T-helper 2 cell treated with Interferon-gamma antibody and Interleukin-4, amounts not matched to agents 5 μg/mL and 100 μg/mL, for 36 hours (primary cell): ENCODE data around the gene NISCH.
"Not testable (repeated sequence)": the region's sequence is repeated elsewhere in the genome, so short reads cannot be mapped to it uniquely, and the experiment has no call there.

ENCODE experiments used
- DNase-seq: peaks from one replicate; pipeline ENCODE4 v3.0.0; 2021; ENCODE audit warnings: low spot score
- H3K27ac Mint-ChIP-seq: one replicate; pipeline ENCODE4 v1.8.0; 2021; ENCODE audit warnings: mild to moderate bottlenecking, mixed read lengths
- H3K27me3 Mint-ChIP-seq: one replicate; pipeline ENCODE4 v1.8.0; 2021; ENCODE audit warnings: low read depth, mixed read lengths
- H3K36me3 Mint-ChIP-seq: one replicate; pipeline ENCODE4 v1.8.0; 2021; ENCODE audit warnings: low read depth, mixed read lengths
- H3K4me1 Mint-ChIP-seq: one replicate; pipeline ENCODE4 v1.8.0; 2021; ENCODE audit warnings: low read depth, mixed read lengths
- H3K4me3 Mint-ChIP-seq: one replicate; pipeline ENCODE4 v1.8.0; 2022; ENCODE audit warnings: mild to moderate bottlenecking, moderate library complexity, mixed read lengths
- H3K9me3 Mint-ChIP-seq: one replicate; pipeline ENCODE4 v1.8.0; 2021; ENCODE audit warnings: mixed read lengths

NISCH gene

DNA sequence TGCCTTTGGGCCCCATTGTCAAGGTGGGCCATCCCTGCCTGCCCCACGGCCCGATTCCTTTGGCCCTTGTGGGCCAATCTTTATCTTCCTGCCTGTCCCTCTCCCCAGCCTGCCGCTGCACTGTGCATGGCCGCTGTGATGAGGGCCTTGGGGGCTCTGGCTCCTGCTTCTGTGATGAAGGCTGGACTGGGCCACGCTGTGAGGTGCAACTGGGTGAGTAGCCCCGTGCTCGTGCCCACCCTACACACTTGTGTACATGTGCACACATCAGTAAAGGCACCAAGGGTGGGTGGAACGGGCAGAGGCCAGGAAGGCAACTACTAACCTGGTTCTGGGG is 66.1 kb downstream of the NISCH start:
- H3K4me1 Mint-ChIP-seq: no peaks in the 10 kb centered on the region
- no peak overlapping the region for H3K27ac Mint-ChIP-seq
- DNase-seq: no peak
- no peaks in the 10 kb centered on the region for H3K27me3 Mint-ChIP-seq
- no peaks in the 10 kb centered on the region for H3K9me3 Mint-ChIP-seq
- no peaks in the 10 kb centered on the region for H3K36me3 Mint-ChIP-seq
- no peak overlapping the region for H3K4me3 Mint-ChIP-seq

GRCh38 chr3:52521881-52522650 is 66.7 kb downstream of the NISCH start:
- DNase-seq: no peak
- Mint-ChIP-seq H3K27me3 (no peaks in the 10 kb centered on the region), H3K4me1 (no peaks in the 10 kb centered on the region), H3K9me3 (no peaks in the 10 kb centered on the region), H3K36me3 (no peaks in the 10 kb centered on the region), H3K4me3 (no peak overlapping the region), H3K27ac (no peak overlapping the region)

DNA sequence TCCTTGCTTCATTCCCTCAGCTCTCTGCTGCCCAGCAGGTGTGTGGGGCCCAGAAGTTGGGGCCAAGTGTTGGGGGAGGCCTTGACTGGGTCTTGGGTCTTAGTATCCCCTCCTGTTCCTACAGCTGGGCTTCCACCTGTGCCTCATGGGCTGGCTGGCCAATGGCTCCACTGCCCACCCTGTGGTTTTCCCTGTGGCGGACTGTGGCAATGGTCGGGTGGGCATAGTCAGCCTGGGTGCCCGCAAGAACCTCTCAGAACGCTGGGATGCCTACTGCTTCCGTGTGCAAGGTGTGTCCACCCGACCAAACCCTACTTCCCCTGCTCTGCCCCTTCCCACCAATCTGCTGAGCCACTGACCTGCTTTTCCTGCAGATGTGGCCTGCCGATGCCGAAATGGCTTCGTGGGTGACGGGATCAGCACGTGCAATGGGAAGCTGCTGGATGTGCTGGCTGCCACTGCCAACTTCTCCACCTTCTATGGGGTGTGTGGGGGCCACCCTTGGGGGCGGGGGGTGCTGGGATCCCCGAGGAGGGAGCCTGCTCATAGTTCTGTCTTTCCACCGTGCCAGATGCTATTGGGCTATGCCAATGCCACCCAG is 67.3 kb downstream of the NISCH start:
- no peak overlapping the region for H3K4me3 Mint-ChIP-seq
- no peak for DNase-seq
- no peak overlapping the region for H3K27ac Mint-ChIP-seq
- H3K27me3 Mint-ChIP-seq: no peaks in the 10 kb centered on the region
- no peaks in the 10 kb centered on the region for H3K4me1 Mint-ChIP-seq
- no peaks in the 10 kb centered on the region for H3K9me3 Mint-ChIP-seq
- H3K36me3 Mint-ChIP-seq: no peaks in the 10 kb centered on the region

DNA sequence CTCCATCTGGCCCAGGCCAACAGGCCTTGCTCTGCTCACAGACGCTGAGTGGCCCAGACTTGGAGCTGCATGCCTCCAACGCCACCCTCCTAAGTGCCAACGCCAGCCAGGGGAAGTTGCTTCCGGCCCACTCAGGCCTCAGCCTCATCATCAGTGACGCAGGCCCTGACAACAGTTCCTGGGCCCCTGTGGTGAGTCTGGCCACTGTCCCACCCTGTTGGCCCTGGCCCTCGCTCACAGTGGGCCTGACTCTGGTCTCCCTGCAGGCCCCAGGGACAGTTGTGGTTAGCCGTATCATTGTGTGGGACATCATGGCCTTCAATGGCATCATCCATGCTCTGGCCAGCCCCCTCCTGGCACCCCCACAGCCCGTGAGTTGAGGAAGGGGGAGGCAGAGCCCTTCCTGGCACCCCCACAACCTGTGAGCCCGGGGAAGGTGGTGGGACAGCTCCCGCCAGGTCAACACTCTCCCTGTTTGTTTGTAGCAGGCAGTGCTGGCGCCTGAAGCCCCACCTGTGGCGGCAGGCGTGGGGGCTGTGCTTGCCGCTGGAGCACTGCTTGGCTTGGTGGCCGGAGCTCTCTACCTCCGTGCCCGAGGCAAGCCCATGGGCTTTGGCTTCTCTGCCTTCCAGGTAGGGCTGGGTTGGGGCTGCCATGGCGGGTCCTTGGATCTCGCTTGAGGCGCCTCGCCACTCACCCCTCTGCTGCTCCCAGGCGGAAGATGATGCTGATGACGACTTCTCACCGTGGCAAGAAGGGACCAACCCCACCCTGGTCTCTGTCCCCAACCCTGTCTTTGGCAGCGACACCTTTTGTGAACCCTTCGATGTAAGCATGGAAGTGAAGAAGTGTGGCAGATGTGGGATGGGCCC is 68.2 kb downstream of the NISCH start:
- Mint-ChIP-seq H3K27me3 (no peaks in the 10 kb centered on the region), H3K27ac (no peak overlapping the region), H3K9me3 (no peaks in the 10 kb centered on the region), H3K4me3 (no peak overlapping the region), H3K36me3 (no peaks in the 10 kb centered on the region), H3K4me1 (no peaks in the 10 kb centered on the region)
- DNase-seq: no peak

- DNase-seq: no peak
- H3K4me3 Mint-ChIP-seq: no peak overlapping the region
- H3K4me1 Mint-ChIP-seq: no peaks in the 10 kb centered on the region
- no peaks in the 10 kb centered on the region for H3K9me3 Mint-ChIP-seq
- no peaks in the 10 kb centered on the region for H3K36me3 Mint-ChIP-seq
- H3K27me3 Mint-ChIP-seq: no peaks in the 10 kb centered on the region
- H3K27ac Mint-ChIP-seq: no peak overlapping the region
Observed at GRCh38 chr3:52524258-52524751, 68.9 kb downstream of the NISCH start.

GRCh38 chr3:52524752-52525679 is 69.6 kb downstream of the NISCH start:
- Mint-ChIP-seq H3K27ac (no peak overlapping the region), H3K9me3 (no peaks in the 10 kb centered on the region), H3K4me1 (no peaks in the 10 kb centered on the region), H3K4me3 (no peak overlapping the region), H3K36me3 (no peaks in the 10 kb centered on the region), H3K27me3 (no peaks in the 10 kb centered on the region)
- DNase-seq: no peak

- no peak for DNase-seq
- Mint-ChIP-seq H3K36me3 (no peaks in the 10 kb centered on the region), H3K4me1 (no peaks in the 10 kb centered on the region), H3K27me3 (no peaks in the 10 kb centered on the region), H3K27ac (no peak overlapping the region), H3K9me3 (no peaks in the 10 kb centered on the region), H3K4me3 (no peak overlapping the region)
Observed at GRCh38 chr3:52525680-52526561, 70.5 kb downstream of the NISCH start.

DNA sequence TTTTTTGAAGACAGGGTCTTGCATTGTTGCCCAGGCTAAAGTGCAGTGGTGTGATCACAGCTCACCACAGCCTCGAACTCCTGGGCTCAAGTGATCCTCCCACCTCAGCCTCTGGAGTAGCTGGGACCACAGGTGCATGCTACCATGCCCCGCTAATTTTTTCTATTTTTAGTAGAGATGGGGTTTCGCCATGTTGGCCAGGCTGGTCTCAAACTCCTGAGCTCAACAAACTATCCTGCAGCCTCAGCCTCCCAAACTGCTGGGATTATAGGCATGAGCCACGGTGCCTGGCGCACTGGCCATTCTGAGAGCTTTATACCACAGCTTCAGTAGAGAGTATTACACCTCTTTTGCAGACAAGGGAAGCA is 71.3 kb downstream of the NISCH start:
- not testable (repeated sequence) for H3K4me1 Mint-ChIP-seq, H3K36me3 Mint-ChIP-seq, DNase-seq, H3K27me3 Mint-ChIP-seq, H3K4me3 Mint-ChIP-seq, H3K9me3 Mint-ChIP-seq, H3K27ac Mint-ChIP-seq

- Mint-ChIP-seq H3K27me3 (no peaks in the 10 kb centered on the region), H3K4me1 (no peaks in the 10 kb centered on the region), H3K27ac (no peak overlapping the region), H3K36me3 (no peaks in the 10 kb centered on the region), H3K4me3 (no peak overlapping the region), H3K9me3 (no peaks in the 10 kb centered on the region)
- no peak for DNase-seq
Observed at GRCh38 chr3:52527039-52527731, 71.8 kb downstream of the NISCH start.

GRCh38 chr3:52527732-52528585 is 72.6 kb downstream of the NISCH start:
- DNase-seq: no peak
- H3K4me1 Mint-ChIP-seq: peaks cover 4% of the 10 kb centered on the region
- no peak overlapping the region for H3K27ac Mint-ChIP-seq
- H3K36me3 Mint-ChIP-seq: no peaks in the 10 kb centered on the region
- H3K9me3 Mint-ChIP-seq: no peaks in the 10 kb centered on the region
- no peak overlapping the region for H3K4me3 Mint-ChIP-seq
- no peaks in the 10 kb centered on the region for H3K27me3 Mint-ChIP-seq

DNA sequence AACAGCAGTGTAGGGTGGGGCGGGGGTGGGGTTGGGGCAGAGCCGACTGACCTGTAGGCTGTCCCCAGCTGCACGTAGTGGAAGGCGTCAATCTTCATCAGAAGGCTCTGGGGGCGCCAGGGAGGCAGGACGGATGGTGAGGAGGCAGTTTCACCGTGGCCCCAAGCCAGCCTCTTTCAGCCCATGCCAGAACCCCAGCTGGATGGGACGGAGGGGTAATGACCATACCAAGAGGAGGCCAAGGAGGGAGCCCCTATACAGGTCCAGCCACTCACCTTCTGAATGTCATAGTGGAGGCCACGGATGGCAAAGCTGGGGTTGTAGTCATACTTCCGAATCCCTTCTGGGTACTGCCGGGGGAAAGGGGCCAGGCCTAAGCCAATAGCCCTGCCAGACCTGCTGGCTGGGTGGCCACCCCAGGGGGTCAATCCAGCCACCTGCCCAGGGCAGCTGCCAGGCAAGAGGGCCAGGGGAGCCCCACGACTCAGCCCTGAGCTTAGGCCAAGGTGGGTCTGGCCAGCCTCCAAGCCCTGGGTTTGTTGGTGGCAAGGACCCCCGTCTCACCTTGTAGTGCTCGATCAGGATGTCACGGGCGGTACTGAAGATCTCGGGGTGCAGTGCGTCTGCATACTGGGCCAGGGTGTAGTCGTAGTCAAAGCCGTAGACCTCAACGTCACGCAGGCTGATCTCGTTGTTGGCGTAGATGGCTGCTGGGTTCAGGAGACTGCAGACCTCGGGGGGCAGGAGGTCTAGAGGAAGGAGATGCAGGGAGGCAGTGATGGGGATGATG is 73.4 kb downstream of the NISCH start:
- Mint-ChIP-seq H3K4me3 (no peak overlapping the region), H3K4me1 (peaks cover 4% of the 10 kb centered on the region), H3K27ac (no peak overlapping the region), H3K36me3 (no peaks in the 10 kb centered on the region), H3K27me3 (no peaks in the 10 kb centered on the region), H3K9me3 (no peaks in the 10 kb centered on the region)
- DNase-seq: no peak
